ENCODE measurements around the gene C1QL1. TPM values are rescaled to one million over a fixed set of nuclear protein-coding genes. Genes with fewer than 3 reads are reported as not detected.

C1QL1 gene
- total and polyA plus RNA-seq, 9 of the 15 experiments (the other 6 are each of a cell fraction or from before 2014, with no cell fraction given) = 0.07 to 0.12 (median 0.09) TPM; not detected in 6

GRCh38 chr17:44977814-44978550 lies 9.9 kb upstream of the C1QL1 start (continued):
- TF ChIP-seq ZNF407 (IDR thresholded peaks at IDR 0.05; ENCODE audit: low read depth) (no peak), ATF4 (CRISPR knock-in tag; IDR thresholded peaks at IDR 0.05) (no peak), ATF7 (IDR thresholded peaks at IDR 0.05) (no peak), TCFL5 (CRISPR knock-in tag; conservative IDR thresholded peaks at IDR 0.05) (no peak), HES1 (IDR thresholded peaks at IDR 0.05; ENCODE audit: low read depth) (no peak), RFX1 (IDR thresholded peaks at IDR 0.05) (no peak), HDAC1 (IDR thresholded peaks at IDR 0.05) (no peak), YY1 (IDR thresholded peaks at IDR 0.05; ENCODE audit: borderline replicate concordance in 1 of 3, control insufficient read depth in 1 of 3, extremely low read depth in 1 of 3, insufficient read depth in 3 of 3, insufficient read length in 1 of 3, insufficient replicate concordance in 2 of 3, low read depth in 1 of 3, low read length in 2 of 3) (no peak), HOXB6 (CRISPR knock-in tag; IDR thresholded peaks at IDR 0.05; ENCODE audit: borderline replicate concordance) (no peak), ZBTB33 (CRISPR knock-in tag; IDR thresholded peaks at IDR 0.05) (no peak), ELF2 (CRISPR knock-in tag; IDR thresholded peaks at IDR 0.05) (no peak), PHB (CRISPR knock-in tag; IDR thresholded peaks at IDR 0.05) (no peak), MITF (IDR thresholded peaks at IDR 0.05) (no peak)

Data from K562 (cell line).